ENCODE results near the gene SYNPO2.
"Not testable (repeated sequence)": the region's sequence is repeated elsewhere in the genome, so short reads cannot be mapped to it uniquely, and the experiment has no call there.

Gene SYNPO2

GRCh38 chr4:119002476-119002875, 113.8 kb downstream of the SYNPO2 start:
- Histone ChIP-seq H3K4me1 (ENCODE audit: control insufficient read depth, low read depth, low read length) (no peaks in the 10 kb centered on the region), H2BK15ac (replicated peaks; ENCODE audit: low read depth) (no peak overlapping the region), H3K18ac (ENCODE audit: low read length) (no peak overlapping the region), H4K8ac (ENCODE audit: low read depth, low read length) (no peak overlapping the region), H2BK120ac (ENCODE audit: low read depth, low read length) (no peak overlapping the region), H3K4ac (ENCODE audit: low read depth, low read length) (no peak overlapping the region), H3K4me3 (ENCODE audit: low read length) (no peak overlapping the region), H3K27me3 (ENCODE audit: insufficient read depth, low read length, poor library complexity) (no peaks in the 10 kb centered on the region), H3K79me1 (ENCODE audit: low read length) (no peaks in the 10 kb centered on the region), H3K36me3 (ENCODE audit: control insufficient read depth, insufficient read depth, low read length) (no peaks in the 10 kb centered on the region), H4K5ac (ENCODE audit: low read length) (no peak overlapping the region), H2BK5ac (ENCODE audit: low read length) (no peak overlapping the region), H3K4me2 (ENCODE audit: low read length) (no peak overlapping the region), H2AK5ac (ENCODE audit: low read length) (no peak overlapping the region), H3K27ac (ENCODE audit: low read depth, low read length) (no peak overlapping the region), H3K23ac (ENCODE audit: low read length) (no peak overlapping the region), H3K9ac (ENCODE audit: low read length) (no peak overlapping the region), H3K79me2 (ENCODE audit: control insufficient read depth, insufficient read depth, low read length) (no peaks in the 10 kb centered on the region), H3K56ac (ENCODE audit: low read length) (no peak overlapping the region)
- no CpG with 5 or more reads among the region's 3 CpGs for WGBS (ENCODE audit: extremely low coverage, insufficient coverage, low lambda C conversion rate)
- DNase-seq = no peak

- H3K18ac ChIP-seq (ENCODE audit: low read length); H3K79me2 ChIP-seq (ENCODE audit: control insufficient read depth, insufficient read depth, low read length); H4K8ac ChIP-seq (ENCODE audit: low read depth, low read length); H3K4ac ChIP-seq (ENCODE audit: low read depth, low read length); H3K27me3 ChIP-seq (ENCODE audit: insufficient read depth, low read length, poor library complexity); H3K9ac ChIP-seq (ENCODE audit: low read length); H3K4me2 ChIP-seq (ENCODE audit: low read length); H2BK120ac ChIP-seq (ENCODE audit: low read depth, low read length); H3K79me1 ChIP-seq (ENCODE audit: low read length); H3K4me1 ChIP-seq (ENCODE audit: control insufficient read depth, low read depth, low read length); H3K56ac ChIP-seq (ENCODE audit: low read length); H3K36me3 ChIP-seq (ENCODE audit: control insufficient read depth, insufficient read depth, low read length); H3K23ac ChIP-seq (ENCODE audit: low read length); H2AK5ac ChIP-seq (ENCODE audit: low read length); H4K5ac ChIP-seq (ENCODE audit: low read length); H2BK5ac ChIP-seq (ENCODE audit: low read length); H3K27ac ChIP-seq (ENCODE audit: low read depth, low read length); H2BK15ac ChIP-seq (replicated peaks; ENCODE audit: low read depth); H3K4me3 ChIP-seq (ENCODE audit: low read length): not testable (repeated sequence)
- DNase-seq = peak; percentile 35
- WGBS (ENCODE audit: extremely low coverage, insufficient coverage, low lambda C conversion rate) = no CpG with 5 or more reads among the region's 1 CpG
Measured at GRCh38 chr4:119003001-119003400, 114.3 kb downstream of the SYNPO2 start.

- Histone ChIP-seq H3K56ac (ENCODE audit: low read length) (no peak overlapping the region), H4K5ac (ENCODE audit: low read length) (no peak overlapping the region), H3K27me3 (ENCODE audit: insufficient read depth, low read length, poor library complexity) (no peaks in the 10 kb centered on the region), H3K4ac (ENCODE audit: low read depth, low read length) (no peak overlapping the region), H2BK120ac (ENCODE audit: low read depth, low read length) (no peak overlapping the region), H3K9ac (ENCODE audit: low read length) (no peak overlapping the region), H3K27ac (ENCODE audit: low read depth, low read length) (no peak overlapping the region), H4K8ac (ENCODE audit: low read depth, low read length) (no peak overlapping the region), H2BK15ac (replicated peaks; ENCODE audit: low read depth) (no peak overlapping the region), H3K79me2 (ENCODE audit: control insufficient read depth, insufficient read depth, low read length) (no peaks in the 10 kb centered on the region), H2BK5ac (ENCODE audit: low read length) (no peak overlapping the region), H3K36me3 (ENCODE audit: control insufficient read depth, insufficient read depth, low read length) (no peaks in the 10 kb centered on the region), H3K18ac (ENCODE audit: low read length) (no peak overlapping the region), H3K79me1 (ENCODE audit: low read length) (no peaks in the 10 kb centered on the region), H3K4me1 (ENCODE audit: control insufficient read depth, low read depth, low read length) (no peaks in the 10 kb centered on the region), H3K4me2 (ENCODE audit: low read length) (no peak overlapping the region), H3K4me3 (ENCODE audit: low read length) (no peak overlapping the region), H2AK5ac (ENCODE audit: low read length) (no peak overlapping the region), H3K23ac (ENCODE audit: low read length) (no peak overlapping the region)
- peak; percentile 57 for DNase-seq
- no CpG with 5 or more reads among the region's 2 CpGs for WGBS (ENCODE audit: extremely low coverage, insufficient coverage, low lambda C conversion rate)
Measured at GRCh38 chr4:119005928-119006460, 117.3 kb downstream of the SYNPO2 start.

DNA sequence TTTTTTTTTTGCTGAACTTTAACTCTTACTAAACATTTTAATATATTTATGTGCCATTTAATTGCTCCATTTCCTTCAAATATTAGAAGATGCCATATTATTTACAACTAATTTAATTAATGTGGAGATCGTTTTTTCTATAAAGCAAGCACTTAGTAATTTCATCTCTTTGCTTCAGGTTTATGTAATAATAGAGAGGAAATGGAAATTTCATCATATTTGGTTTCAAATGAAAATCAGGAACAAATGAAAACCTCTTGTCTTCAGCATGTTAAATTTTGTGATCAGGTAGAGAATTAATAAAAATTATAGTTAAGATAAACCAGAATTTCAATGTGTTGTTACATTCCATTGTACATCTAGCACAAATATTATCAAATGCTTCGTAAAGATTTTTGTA, 120.1 kb downstream of the SYNPO2 start:
- H3K79me2 ChIP-seq (ENCODE audit: control insufficient read depth, insufficient read depth, low read length) = no peaks in the 10 kb centered on the region
- H3K27ac ChIP-seq (ENCODE audit: low read depth, low read length) = no peak overlapping the region
- DNase-seq = no peak
- no peak overlapping the region for H3K9ac ChIP-seq (ENCODE audit: low read length)
- no peaks in the 10 kb centered on the region for H3K79me1 ChIP-seq (ENCODE audit: low read length)
- no peak overlapping the region for H2BK5ac ChIP-seq (ENCODE audit: low read length)
- no CpG with 5 or more reads among the region's 2 CpGs for WGBS (ENCODE audit: extremely low coverage, insufficient coverage, low lambda C conversion rate)
- no peak overlapping the region for H4K5ac ChIP-seq (ENCODE audit: low read length)
- H3K27me3 ChIP-seq (ENCODE audit: insufficient read depth, low read length, poor library complexity) = no peaks in the 10 kb centered on the region
- H3K18ac ChIP-seq (ENCODE audit: low read length) = no peak overlapping the region
- no peak overlapping the region for H3K23ac ChIP-seq (ENCODE audit: low read length)
- no peaks in the 10 kb centered on the region for H3K4me1 ChIP-seq (ENCODE audit: control insufficient read depth, low read depth, low read length)
- H3K4ac ChIP-seq (ENCODE audit: low read depth, low read length) = no peak overlapping the region
- H3K4me3 ChIP-seq (ENCODE audit: low read length) = no peak overlapping the region
- no peak overlapping the region for H2BK120ac ChIP-seq (ENCODE audit: low read depth, low read length)
- no peak overlapping the region for H2BK15ac ChIP-seq (replicated peaks; ENCODE audit: low read depth)
- H4K8ac ChIP-seq (ENCODE audit: low read depth, low read length) = no peak overlapping the region
- H2AK5ac ChIP-seq (ENCODE audit: low read length) = no peak overlapping the region
- no peaks in the 10 kb centered on the region for H3K36me3 ChIP-seq (ENCODE audit: control insufficient read depth, insufficient read depth, low read length)
- H3K4me2 ChIP-seq (ENCODE audit: low read length) = no peak overlapping the region
- H3K56ac ChIP-seq (ENCODE audit: low read length) = no peak overlapping the region

GRCh38 chr4:119010221-119010620, 121.6 kb downstream of the SYNPO2 start:
- H3K4me2 ChIP-seq (ENCODE audit: low read length); H2AK5ac ChIP-seq (ENCODE audit: low read length); H3K9ac ChIP-seq (ENCODE audit: low read length); DNase-seq; H3K4me1 ChIP-seq (ENCODE audit: control insufficient read depth, low read depth, low read length); H3K36me3 ChIP-seq (ENCODE audit: control insufficient read depth, insufficient read depth, low read length); H3K56ac ChIP-seq (ENCODE audit: low read length); H3K79me2 ChIP-seq (ENCODE audit: control insufficient read depth, insufficient read depth, low read length); H3K27me3 ChIP-seq (ENCODE audit: insufficient read depth, low read length, poor library complexity); H3K79me1 ChIP-seq (ENCODE audit: low read length); H2BK5ac ChIP-seq (ENCODE audit: low read length); H3K18ac ChIP-seq (ENCODE audit: low read length); H4K5ac ChIP-seq (ENCODE audit: low read length); H3K23ac ChIP-seq (ENCODE audit: low read length); H4K8ac ChIP-seq (ENCODE audit: low read depth, low read length); H3K4ac ChIP-seq (ENCODE audit: low read depth, low read length); H2BK120ac ChIP-seq (ENCODE audit: low read depth, low read length); H2BK15ac ChIP-seq (replicated peaks; ENCODE audit: low read depth); H3K27ac ChIP-seq (ENCODE audit: low read depth, low read length); H3K4me3 ChIP-seq (ENCODE audit: low read length): not testable (repeated sequence)
- WGBS (ENCODE audit: extremely low coverage, insufficient coverage, low lambda C conversion rate) = no CpG with 5 or more reads among the region's 2 CpGs

GRCh38 chr4:119010909-119011606, 122.4 kb downstream of the SYNPO2 start:
- Histone ChIP-seq H3K36me3 (ENCODE audit: control insufficient read depth, insufficient read depth, low read length) (no peaks in the 10 kb centered on the region), H3K4me3 (ENCODE audit: low read length) (no peak overlapping the region), H3K27ac (ENCODE audit: low read depth, low read length) (no peak overlapping the region), H3K4ac (ENCODE audit: low read depth, low read length) (no peak overlapping the region), H3K9ac (ENCODE audit: low read length) (no peak overlapping the region), H4K8ac (ENCODE audit: low read depth, low read length) (no peak overlapping the region), H3K79me1 (ENCODE audit: low read length) (no peaks in the 10 kb centered on the region), H2BK15ac (replicated peaks; ENCODE audit: low read depth) (no peak overlapping the region), H3K56ac (ENCODE audit: low read length) (no peak overlapping the region), H3K18ac (ENCODE audit: low read length) (no peak overlapping the region), H3K23ac (ENCODE audit: low read length) (no peak overlapping the region), H2AK5ac (ENCODE audit: low read length) (no peak overlapping the region), H4K5ac (ENCODE audit: low read length) (no peak overlapping the region), H3K79me2 (ENCODE audit: control insufficient read depth, insufficient read depth, low read length) (no peaks in the 10 kb centered on the region), H3K4me1 (ENCODE audit: control insufficient read depth, low read depth, low read length) (no peaks in the 10 kb centered on the region), H3K4me2 (ENCODE audit: low read length) (no peak overlapping the region), H3K27me3 (ENCODE audit: insufficient read depth, low read length, poor library complexity) (no peaks in the 10 kb centered on the region), H2BK120ac (ENCODE audit: low read depth, low read length) (no peak overlapping the region), H2BK5ac (ENCODE audit: low read length) (no peak overlapping the region)
- no peak for DNase-seq
- whole genome bisulfite sequencing (ENCODE audit: extremely low coverage, insufficient coverage, low lambda C conversion rate) = no CpG with 5 or more reads among the region's 7 CpGs
